ENCODE results near the gene ITGB6.

Gene ITGB6, protein sequence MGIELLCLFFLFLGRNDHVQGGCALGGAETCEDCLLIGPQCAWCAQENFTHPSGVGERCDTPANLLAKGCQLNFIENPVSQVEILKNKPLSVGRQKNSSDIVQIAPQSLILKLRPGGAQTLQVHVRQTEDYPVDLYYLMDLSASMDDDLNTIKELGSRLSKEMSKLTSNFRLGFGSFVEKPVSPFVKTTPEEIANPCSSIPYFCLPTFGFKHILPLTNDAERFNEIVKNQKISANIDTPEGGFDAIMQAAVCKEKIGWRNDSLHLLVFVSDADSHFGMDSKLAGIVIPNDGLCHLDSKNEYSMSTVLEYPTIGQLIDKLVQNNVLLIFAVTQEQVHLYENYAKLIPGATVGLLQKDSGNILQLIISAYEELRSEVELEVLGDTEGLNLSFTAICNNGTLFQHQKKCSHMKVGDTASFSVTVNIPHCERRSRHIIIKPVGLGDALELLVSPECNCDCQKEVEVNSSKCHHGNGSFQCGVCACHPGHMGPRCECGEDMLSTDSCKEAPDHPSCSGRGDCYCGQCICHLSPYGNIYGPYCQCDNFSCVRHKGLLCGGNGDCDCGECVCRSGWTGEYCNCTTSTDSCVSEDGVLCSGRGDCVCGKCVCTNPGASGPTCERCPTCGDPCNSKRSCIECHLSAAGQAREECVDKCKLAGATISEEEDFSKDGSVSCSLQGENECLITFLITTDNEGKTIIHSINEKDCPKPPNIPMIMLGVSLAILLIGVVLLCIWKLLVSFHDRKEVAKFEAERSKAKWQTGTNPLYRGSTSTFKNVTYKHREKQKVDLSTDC

GRCh38 chr2:160199683-160200389, at the start of gene ITGB6:
Gene ITGB6 (minus strand): TSS chr2:160200272. CDS start chr2:160200063, 209 bp downstream.
- no peak for DNase-seq (ENCODE audit: low read depth, low spot score)

DNA sequence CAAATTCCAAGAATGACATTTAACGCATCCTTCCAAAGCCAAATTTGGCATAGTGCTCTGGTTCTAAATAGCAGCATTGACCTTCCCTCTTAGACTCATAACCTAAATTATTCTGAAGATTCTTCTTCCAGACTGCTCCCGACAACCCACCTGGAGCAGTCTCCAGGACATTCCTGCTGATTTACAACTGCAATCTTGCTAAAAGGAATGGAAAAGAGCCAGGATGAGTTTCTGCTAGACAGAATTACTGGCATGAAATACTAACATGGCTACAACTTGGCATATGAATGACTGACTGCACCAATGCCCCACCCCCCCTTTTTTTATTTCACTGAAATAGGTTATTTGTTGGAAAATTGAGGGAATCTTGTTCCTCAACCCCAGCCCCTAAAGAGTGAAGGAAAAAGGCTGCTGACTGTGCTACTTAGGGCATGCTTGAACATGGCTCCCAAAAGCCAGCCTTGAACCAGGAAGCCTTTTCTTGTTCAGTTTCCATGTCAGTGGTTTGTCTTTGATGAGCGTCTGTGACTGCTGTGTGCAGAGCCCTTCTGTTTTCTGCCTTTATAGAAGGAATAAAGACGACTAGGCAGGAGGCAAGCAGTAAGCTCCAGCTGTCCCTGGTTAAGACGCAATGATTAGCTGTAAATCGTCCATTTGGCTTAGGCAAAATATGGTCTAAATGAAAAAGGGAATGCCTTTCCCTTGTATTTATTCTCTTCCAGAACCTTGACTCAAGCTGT, 47.4 kb upstream of the ITGB6 start:
- no peak for DNase-seq (ENCODE audit: low read depth, low spot score)

GRCh38 chr2:160246356-160246755, 46.3 kb upstream of the ITGB6 start:
- DNase-seq (ENCODE audit: low read depth, low spot score), result no peak

GRCh38 chr2:160245614-160246155, 45.6 kb upstream of the ITGB6 start:
- DNase-seq (ENCODE audit: low read depth, low spot score), result no peak

- no peak for DNase-seq (ENCODE audit: low read depth, low spot score)
Measured at GRCh38 chr2:160242893-160243564, 43.0 kb upstream of the ITGB6 start.

DNA sequence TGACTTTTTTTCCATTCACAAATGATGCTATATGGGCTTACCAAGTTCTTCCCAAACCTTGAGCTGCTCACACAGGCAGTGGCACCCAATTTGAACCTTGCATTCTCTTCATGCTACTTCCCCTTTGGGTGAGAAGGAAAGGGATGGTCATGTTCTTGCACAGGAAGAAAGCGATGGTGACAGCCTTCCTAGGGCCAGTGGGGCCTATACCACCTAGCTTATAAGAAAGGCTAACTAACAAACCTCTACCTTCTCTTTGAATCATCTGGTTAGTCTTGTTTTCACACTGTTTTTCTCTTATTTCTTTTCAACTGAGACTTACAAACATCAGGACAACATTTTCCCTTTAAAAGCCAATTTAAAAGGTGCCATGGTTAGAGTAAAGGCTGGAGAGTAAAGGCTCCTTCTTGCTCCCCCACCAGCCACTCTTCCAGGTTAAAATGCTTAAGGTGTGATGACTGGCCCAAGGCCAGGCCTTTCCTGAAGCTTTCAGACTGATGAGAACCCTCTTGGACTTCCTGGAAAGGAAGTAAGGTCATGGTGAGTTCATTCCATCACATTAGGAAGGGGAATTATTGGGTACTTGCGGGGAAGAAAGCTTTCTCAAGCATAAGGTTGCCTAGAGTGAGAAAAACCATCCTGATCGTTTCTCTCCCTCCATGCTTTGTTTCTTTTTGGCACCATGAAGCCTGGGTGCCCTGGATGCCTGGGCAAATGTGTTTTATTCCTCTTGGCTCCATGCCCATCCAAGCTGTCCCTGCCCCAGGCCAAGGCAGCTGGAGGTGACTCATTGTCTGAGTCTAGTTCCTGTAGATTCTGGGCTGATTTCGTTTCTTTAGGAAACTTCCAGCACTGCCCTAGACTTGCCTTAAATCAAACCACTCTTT, 41.4 kb upstream of the ITGB6 start:
- DNase-seq (ENCODE audit: low read depth, low spot score), result peak; percentile 82

GRCh38 chr2:160239436-160239835, 39.4 kb upstream of the ITGB6 start:
- no peak for DNase-seq (ENCODE audit: low read depth, low spot score)

DNA sequence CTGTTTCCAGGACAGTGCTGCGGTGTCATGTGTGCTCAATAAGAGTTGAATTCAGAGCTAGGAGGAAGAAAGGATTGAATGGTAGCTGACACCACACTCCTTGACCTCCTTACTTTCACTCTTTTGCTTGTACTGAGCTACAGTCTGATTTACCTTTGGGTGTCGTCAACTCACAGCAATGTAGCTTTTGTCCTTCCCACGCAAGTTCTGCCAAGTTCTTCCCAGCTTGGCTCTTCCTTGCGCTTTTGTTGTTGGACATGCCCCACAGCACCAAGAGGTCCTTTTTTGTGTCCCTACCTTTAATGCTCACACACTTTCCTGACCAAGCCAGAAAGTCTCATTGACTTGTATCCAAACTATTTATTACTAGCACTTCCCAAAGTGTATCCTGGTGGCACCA, 38.3 kb upstream of the ITGB6 start:
- no peak for DNase-seq (ENCODE audit: low read depth, low spot score)

DNA sequence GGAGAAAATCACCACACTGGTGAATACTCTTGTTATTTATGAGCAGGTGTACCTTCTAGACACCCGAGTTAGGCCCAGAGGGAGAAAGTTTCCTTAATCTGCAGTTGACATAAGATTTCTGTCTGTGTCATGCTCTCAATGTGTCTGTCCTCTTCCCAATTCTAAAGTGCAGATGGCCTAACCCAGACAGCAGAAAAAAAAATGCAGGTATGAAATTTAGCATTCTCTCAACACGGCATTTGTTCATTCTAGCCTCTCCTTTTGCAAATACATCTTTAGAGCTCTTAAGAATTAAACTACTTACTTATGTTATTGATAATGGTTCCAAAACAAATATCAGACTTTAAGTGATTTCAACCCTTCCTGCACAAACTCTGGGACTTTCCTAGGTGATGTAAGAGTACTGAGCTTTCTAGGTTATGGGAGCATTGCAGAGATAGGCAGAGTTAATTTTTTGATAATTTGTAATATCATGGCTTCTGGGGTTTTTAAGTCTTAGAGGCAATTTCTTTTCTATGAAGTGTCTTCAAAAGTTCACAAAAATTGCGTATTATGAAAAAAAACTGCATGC, 32.9 kb upstream of the ITGB6 start:
- DNase-seq (ENCODE audit: low read depth, low spot score), result no peak

DNA sequence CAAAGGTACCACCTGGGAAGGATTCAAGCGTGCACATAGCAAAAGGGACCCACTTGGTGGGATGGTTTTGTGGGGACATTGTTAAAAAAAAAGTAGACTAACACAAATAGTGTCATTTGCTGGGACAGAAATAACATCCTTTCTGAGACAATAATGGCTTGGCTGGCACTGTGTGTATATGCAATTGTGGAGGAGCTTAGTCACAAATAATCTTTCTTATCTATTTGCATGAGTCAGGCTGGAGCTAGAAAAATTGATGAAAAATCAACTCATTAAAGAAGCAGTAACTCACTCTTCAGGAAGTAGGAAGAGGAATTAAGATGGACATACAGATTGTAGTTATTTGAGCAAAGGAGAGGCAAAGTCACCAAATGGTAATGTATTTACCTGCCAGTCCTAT, 29.5 kb upstream of the ITGB6 start:
- DNase-seq (ENCODE audit: low read depth, low spot score), result no peak

- no peak for DNase-seq (ENCODE audit: low read depth, low spot score)
Measured at GRCh38 chr2:160228141-160228917, 28.3 kb upstream of the ITGB6 start.

GRCh38 chr2:160227293-160227915, 27.3 kb upstream of the ITGB6 start:
- no peak for DNase-seq (ENCODE audit: low read depth, low spot score)

DNA sequence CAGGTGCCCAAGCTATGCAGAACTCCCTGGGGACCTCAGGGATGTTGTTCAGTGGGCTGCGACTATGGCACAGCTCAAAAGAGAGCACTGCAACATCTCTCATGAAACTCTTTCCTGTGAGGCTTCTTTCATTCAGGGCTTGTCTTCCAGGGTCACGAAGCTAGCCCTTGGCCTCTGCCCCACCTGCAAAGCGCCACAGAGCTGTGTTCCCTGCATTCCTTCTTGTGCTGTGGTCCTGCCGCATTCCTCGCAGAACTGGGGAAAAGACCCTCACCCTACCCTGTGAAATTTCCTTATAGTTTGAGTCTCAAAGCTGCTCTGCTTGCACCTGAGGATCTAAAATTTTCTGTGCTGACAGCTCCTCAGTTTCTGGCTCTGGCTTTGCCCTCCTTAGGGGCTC, 26.3 kb upstream of the ITGB6 start:
- no peak for DNase-seq (ENCODE audit: low read depth, low spot score)

- no peak for DNase-seq (ENCODE audit: low read depth, low spot score)
Measured at GRCh38 chr2:160225722-160226121, 25.6 kb upstream of the ITGB6 start.

GRCh38 chr2:160224507-160224906, 24.4 kb upstream of the ITGB6 start:
- no peak for DNase-seq (ENCODE audit: low read depth, low spot score)

GRCh38 chr2:160224060-160224459, 24.0 kb upstream of the ITGB6 start:
- no peak for DNase-seq (ENCODE audit: low read depth, low spot score)

DNA sequence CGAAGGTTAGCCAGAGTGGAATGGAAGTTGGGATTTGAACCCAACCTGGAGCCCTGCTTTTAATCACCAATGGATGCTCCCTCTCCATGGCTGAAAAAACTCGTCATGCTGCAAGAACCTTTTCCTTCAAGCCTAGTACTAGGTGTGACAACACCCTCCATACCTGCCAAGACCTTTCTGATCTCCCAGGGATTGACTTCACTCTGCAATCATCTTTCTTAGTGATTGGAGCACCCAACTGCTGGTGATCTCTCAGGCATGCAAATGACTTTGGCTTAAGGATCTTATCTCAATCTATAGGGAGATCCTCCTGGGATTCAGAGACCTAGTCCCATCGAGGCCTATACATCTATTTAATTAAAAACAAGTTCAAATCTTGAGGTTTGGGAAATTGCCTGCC, 23.5 kb upstream of the ITGB6 start:
- DNase-seq (ENCODE audit: low read depth, low spot score), result no peak

Data from brain pericyte (primary cell).